Endothelial cell of umbilical vein (primary cell): ENCODE data around the gene GORASP1. TPM values are rescaled to one million over a fixed set of nuclear protein-coding genes. Genes with fewer than 3 reads are reported as not detected.
A peak's percentile ranks its signal among the peaks of the same experiment; 100 is the strongest.

Source experiments
- BruUV-seq: library from RNA; stranded (reverse); fragments of 400-500 nt; replicated peaks from 2 replicates; lab custom pipeline; 2021; lab: Mats Ljungman, UMichigan
- CTCF ChIA-PET: fragments of 300-600, 350-600 bp; sonication (Branson Sonifier 250); formaldehyde crosslinking; loops from one replicate; lab custom pipeline; 2021; ENCODE audit warnings: antibody characterized with exemption, inconsistent platforms; lab: Charles Lee
- POLR2A ChIA-PET: fragments of 300-600, 350-600 bp; sonication (Branson Sonifier 250); formaldehyde crosslinking; loops from one replicate; lab custom pipeline; 2021; ENCODE audit warnings: antibody characterized with exemption, inconsistent platforms; lab: Charles Lee
- DNase-seq: peaks from one replicate; pipeline ENCODE4 v3.0.0-alpha.2; 2011; ENCODE audit warnings: low read depth, low spot score
- FAIRE-seq: peaks from 2 replicates; lab custom pipeline; 2011; peaks lifted over from hg19 to GRCh38; lab: Jason Lieb, UNC
- H2AFZ ChIP-seq: 2 replicates; pipeline ENCODE4 v1.6.0; 2012; ENCODE audit warnings: low read depth, low read length, control low read depth, inconsistent platforms
- H3K27ac ChIP-seq: 2 replicates; pipeline ENCODE4 v1.5.1; 2011; ENCODE audit warnings: low read depth, mild to moderate bottlenecking, control low read depth, low read length, moderate library complexity; ENCODE audit not compliant: insufficient read depth
- H3K27me3 ChIP-seq, 2 experiments: 2 replicates each; pipeline versions ENCODE4 v1.6.0 to v1.6.1; 2011; ENCODE audit warnings: low read length in 2 of 2, mixed read lengths in 1 of 2; ENCODE audit not compliant: control insufficient read depth in 2 of 2, insufficient read depth in 2 of 2
- H3K36me3 ChIP-seq, 2 experiments: 2 replicates in 1 of 2; 3 replicates in 1 of 2; pipeline ENCODE4 v1.5.1; 2011; ENCODE audit warnings: low read length in 2 of 2, mild to moderate bottlenecking in 1 of 2, moderate library complexity in 1 of 2; ENCODE audit not compliant: control insufficient read depth in 2 of 2, insufficient read depth in 2 of 2; ENCODE audit errors: extremely low read depth in 1 of 2
- H3K4me1 ChIP-seq: 3 replicates; pipeline ENCODE4 v1.5.1; 2011; ENCODE audit warnings: mild to moderate bottlenecking, low read length; ENCODE audit not compliant: control insufficient read depth, insufficient read depth; ENCODE audit errors: extremely low read depth
- H3K4me2 ChIP-seq: 2 replicates; pipeline ENCODE4 v1.6.1; 2011; ENCODE audit warnings: low read length, control low read depth, mixed read lengths; ENCODE audit not compliant: insufficient read depth
- H3K4me3 ChIP-seq, 3 experiments: fragments of 200-600 bp in 1 of 3; sonication (generic), shearing (Covaris generic) in 1 of 3; replicated peaks in 1 of 3; 2 replicates each; pipeline ENCODE4 v1.5.1; 2011 to 2016; ENCODE audit warnings: control low read depth in 3 of 3, low read length in 3 of 3, mild to moderate bottlenecking in 2 of 3, inconsistent platforms in 1 of 3, low read depth in 1 of 3, moderate library complexity in 1 of 3; ENCODE audit not compliant: insufficient read depth in 1 of 3
- H3K79me2 ChIP-seq: 2 replicates; pipeline ENCODE4 v1.6.0; 2012; ENCODE audit warnings: low read length, inconsistent platforms; ENCODE audit not compliant: control insufficient read depth, insufficient read depth
- H3K9ac ChIP-seq: replicated peaks from 2 replicates; pipeline ENCODE3; 2011; ENCODE audit warnings: low read length, control low read depth; ENCODE audit not compliant: insufficient read depth; ENCODE audit errors: extremely low read depth
- H3K9me1 ChIP-seq: replicated peaks from 3 replicates; pipeline ENCODE4 v1.6.0; 2011; ENCODE audit warnings: mild to moderate bottlenecking, low read length; ENCODE audit not compliant: control insufficient read depth, insufficient read depth; ENCODE audit errors: extremely low read depth
- H3K9me3 ChIP-seq: replicated peaks from 2 replicates; pipeline ENCODE4 v1.5.1; 2012; ENCODE audit warnings: low read length, inconsistent platforms; ENCODE audit not compliant: control insufficient read depth, insufficient read depth
- H4K20me1 ChIP-seq: replicated peaks from 2 replicates; pipeline ENCODE3; 2011; ENCODE audit warnings: mild to moderate bottlenecking, low read length; ENCODE audit not compliant: control insufficient read depth, insufficient read depth; ENCODE audit errors: extremely low read depth
- GATA2 ChIP-seq: IDR thresholded peaks from 2 replicates; pipeline ENCODE4 v1.7.0; 2011; ENCODE audit warnings: low read depth, mild to moderate bottlenecking, moderate library complexity, mixed read lengths, low read length; ENCODE audit not compliant: insufficient read length, insufficient read depth
- MYC ChIP-seq: IDR thresholded peaks from one replicate; pipeline ENCODE4 v1.6.1; 2011; ENCODE audit warnings: mild to moderate bottlenecking, low read depth, low read length
- dilution Hi-C: fragments of 300-500 bp; cut with MboI; formaldehyde crosslinking; loops from one replicate; pipeline ENCODE4 v1.15.0; 2019; ENCODE audit warnings: low sequenced_read_pairs; ENCODE audit not compliant: extremely low pct_ligation_motif_present
- intact Hi-C: fragments of 100-400 bp; cut with micrococcal nuclease; formaldehyde crosslinking; loops from one replicate; pipeline ENCODE4 v1.10.0; 2022
- polyA plus RNA-seq, 4 experiments: library from polyadenylated mRNA; depleted of rRNA in 3 of 4; stranded (reverse) in 3 of 4; unstranded in 1 of 4; fragments of >200 nt; gene quantifications; 2 replicates each; pipeline versions ENCODE4 v1.2.1 to v1.2.3, GENCODE V29; 2011 to 2012; ENCODE audit warnings: missing spikeins in 1 of 4
- total RNA-seq: library from RNA; stranded (reverse); gene quantifications from 2 replicates; pipeline ENCODE4 v1.2.3, GENCODE V29; 2021
- TF ChIP-seq, protein P1 (sequence below), 2 donors: IDR thresholded peaks; 1 replicate in 1 of 2; 2 replicates in 1 of 2; pipeline ENCODE4 v1.5.1; 2011; ENCODE audit warnings: low read length in 2 of 2, mild to moderate bottlenecking in 2 of 2, moderate library complexity in 2 of 2, control low read depth in 1 of 2, inconsistent platforms in 1 of 2, low read depth in 1 of 2; ENCODE audit not compliant: insufficient read depth in 1 of 2; ENCODE audit errors: extremely low read depth in 1 of 2

GORASP1 gene
- total and polyA plus RNA-seq, 2 donors (not counting 3 experiments of a cell fraction or from before 2014, with no cell fraction given), result 62.5 to 68.0 TPM

- ChIA-PET POLR2A (interaction anchor here (1.5 to 1.7 kb wide), 2 partner anchors 16 to 22 kb away, joined by 3 to 7 read pairs; no protein-coding TSS in a partner anchor), CTCF (interaction anchor here (0.6 to 3.3 kb wide), 7 partner anchors 8 to 141 kb away, joined by 3 to 20 read pairs (median 3); no protein-coding TSS in a partner anchor)
- no TSS peak for BruUV-seq
- Histone ChIP-seq H4K20me1 (no peaks in the 10 kb centered on the region), H3K79me2 (peaks cover 60% of the 10 kb centered on the region), H3K9me1 (no peaks in the 10 kb centered on the region), H3K27me3 (no peaks in the 10 kb centered on the region), H2AFZ (no peak overlapping the region), H3K4me2 (peak overlapping the region; percentile 69), H3K9me3 (no peaks in the 10 kb centered on the region), H3K27ac (peak overlapping the region; percentile 94), H3K4me3 (peak overlapping the region in 2 of 3 experiments; percentile 14 to 15), H3K9ac (peak overlapping the region; percentile 90), H3K4me1 (peaks cover 63% of the 10 kb centered on the region), H3K36me3 (peaks cover 4 to 5% of the 10 kb centered on the region in 2 experiments)
- dilution Hi-C loops, result no loop called here
- TF ChIP-seq MYC (no peak), GATA2 (peak; percentile 26)
- TF ChIP-seq, protein P1, sequence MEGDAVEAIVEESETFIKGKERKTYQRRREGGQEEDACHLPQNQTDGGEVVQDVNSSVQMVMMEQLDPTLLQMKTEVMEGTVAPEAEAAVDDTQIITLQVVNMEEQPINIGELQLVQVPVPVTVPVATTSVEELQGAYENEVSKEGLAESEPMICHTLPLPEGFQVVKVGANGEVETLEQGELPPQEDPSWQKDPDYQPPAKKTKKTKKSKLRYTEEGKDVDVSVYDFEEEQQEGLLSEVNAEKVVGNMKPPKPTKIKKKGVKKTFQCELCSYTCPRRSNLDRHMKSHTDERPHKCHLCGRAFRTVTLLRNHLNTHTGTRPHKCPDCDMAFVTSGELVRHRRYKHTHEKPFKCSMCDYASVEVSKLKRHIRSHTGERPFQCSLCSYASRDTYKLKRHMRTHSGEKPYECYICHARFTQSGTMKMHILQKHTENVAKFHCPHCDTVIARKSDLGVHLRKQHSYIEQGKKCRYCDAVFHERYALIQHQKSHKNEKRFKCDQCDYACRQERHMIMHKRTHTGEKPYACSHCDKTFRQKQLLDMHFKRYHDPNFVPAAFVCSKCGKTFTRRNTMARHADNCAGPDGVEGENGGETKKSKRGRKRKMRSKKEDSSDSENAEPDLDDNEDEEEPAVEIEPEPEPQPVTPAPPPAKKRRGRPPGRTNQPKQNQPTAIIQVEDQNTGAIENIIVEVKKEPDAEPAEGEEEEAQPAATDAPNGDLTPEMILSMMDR (IDR thresholded peaks at IDR 0.05; ENCODE audit: extremely low read depth in 1 of 2, insufficient read depth in 1 of 2, low read depth in 1 of 2, low read length in 2 of 2), result peak in 1 of 2 donors; percentile 34
- FAIRE-seq (peak; percentile 59), DNase-seq (peak; percentile 70)
- intact Hi-C loops, result no loop called here
These were observed 42.8 kb upstream of the GORASP1 start for GRCh38 chr3:39150148-39150802.
